Lung (tissue), 12 donors: ENCODE results near the gene DUSP10. TPM values are rescaled to one million over a fixed set of nuclear protein-coding genes. Genes with fewer than 3 reads are reported as not detected.

Experiments
- ATAC-seq: fragments of 200-7000 bp; cut with Tn5 transposase; one replicate; pipeline ENCODE4 v1.9.1; 2020; ENCODE audit warnings: moderate number of reproducible peaks; ENCODE audit not compliant: insufficient read depth, low FRiP score
- DNase-seq, 3 donors: peaks; one replicate each; pipeline ENCODE4 v3.0.0-alpha.2; 2013 to 2017
- H3K27ac ChIP-seq, 2 donors: one replicate each; pipeline ENCODE4 v1.5.1; 2013; ENCODE audit warnings: mild to moderate bottlenecking in 2 of 2, moderate library complexity in 2 of 2, control low read depth in 1 of 2, inconsistent platforms in 1 of 2, low read depth in 1 of 2, low read length in 1 of 2
- H3K27me3 ChIP-seq, 3 donors: one replicate each; pipeline ENCODE4 v1.5.1; 2013; ENCODE audit warnings: low read length in 2 of 3; ENCODE audit not compliant: control insufficient read depth in 3 of 3, insufficient read depth in 3 of 3
- H3K36me3 ChIP-seq, 4 donors: one replicate each; pipeline ENCODE4 v1.5.1; 2013; ENCODE audit warnings: low read length in 4 of 4, mild to moderate bottlenecking in 1 of 4, moderate library complexity in 1 of 4; ENCODE audit not compliant: control insufficient read depth in 4 of 4, insufficient read depth in 4 of 4
- H3K4me1 ChIP-seq, 5 donors: one replicate each; pipeline ENCODE4 v1.5.1; 2013; ENCODE audit warnings: low read length in 5 of 5, mild to moderate bottlenecking in 2 of 5, moderate library complexity in 1 of 5; ENCODE audit not compliant: control insufficient read depth in 5 of 5, insufficient read depth in 5 of 5
- H3K4me3 ChIP-seq: one replicate; pipeline ENCODE4 v1.5.1; 2013; ENCODE audit warnings: mild to moderate bottlenecking, control low read depth, moderate library complexity
- H3K9ac ChIP-seq, 2 donors: one replicate each; pipeline ENCODE4 v1.5.1; 2013; ENCODE audit warnings: low read length in 2 of 2, control low read depth in 1 of 2; ENCODE audit not compliant: insufficient read depth in 1 of 2
- H3K9me3 ChIP-seq, 4 donors: one replicate each; pipeline ENCODE4 v1.5.1; 2013; ENCODE audit warnings: low read length in 3 of 4, mild to moderate bottlenecking in 1 of 4, moderate library complexity in 1 of 4; ENCODE audit not compliant: control insufficient read depth in 4 of 4, insufficient read depth in 3 of 4
- CTCF ChIP-seq: IDR thresholded peaks from 2 replicates; pipeline ENCODE4 v1.5.1; 2012; ENCODE audit warnings: mild to moderate bottlenecking; ENCODE audit errors: control extremely low read depth, extremely low read depth
- WGBS, 2 donors: extraction: QIAGEN DNeasy Blood & Tissue Kit; methylation state at CpG; one replicate each; pipeline ENCODE4 v1.1.7; 2013; 5-methylcytosine and 5-hydroxymethylcytosine counted together
- polyA plus RNA-seq, 2 donors: library from polyadenylated mRNA; stranded (reverse); fragments of 200-250 nt; gene quantifications; one replicate each; pipeline ENCODE4 v1.2.1, GENCODE V29; 2013
- total RNA-seq, 2 donors: library from RNA; depleted of rRNA in 1 of 2; stranded (reverse); fragments of >200 nt in 1 of 2; gene quantifications; one replicate each; pipeline ENCODE4 v1.2.1, GENCODE V29; 2014 to 2021
- donor health status: control.
- donor health status: control.
- donor health status: Bipolar disorder and iron deficiency.
- donor health status: healthy.
- donor health status: DM: yes; HTN: yes; CAD: no.

Gene DUSP10
- total and polyA plus RNA-seq, 4 donors = 5.3 to 17.2 (median 11.5) TPM

DNA sequence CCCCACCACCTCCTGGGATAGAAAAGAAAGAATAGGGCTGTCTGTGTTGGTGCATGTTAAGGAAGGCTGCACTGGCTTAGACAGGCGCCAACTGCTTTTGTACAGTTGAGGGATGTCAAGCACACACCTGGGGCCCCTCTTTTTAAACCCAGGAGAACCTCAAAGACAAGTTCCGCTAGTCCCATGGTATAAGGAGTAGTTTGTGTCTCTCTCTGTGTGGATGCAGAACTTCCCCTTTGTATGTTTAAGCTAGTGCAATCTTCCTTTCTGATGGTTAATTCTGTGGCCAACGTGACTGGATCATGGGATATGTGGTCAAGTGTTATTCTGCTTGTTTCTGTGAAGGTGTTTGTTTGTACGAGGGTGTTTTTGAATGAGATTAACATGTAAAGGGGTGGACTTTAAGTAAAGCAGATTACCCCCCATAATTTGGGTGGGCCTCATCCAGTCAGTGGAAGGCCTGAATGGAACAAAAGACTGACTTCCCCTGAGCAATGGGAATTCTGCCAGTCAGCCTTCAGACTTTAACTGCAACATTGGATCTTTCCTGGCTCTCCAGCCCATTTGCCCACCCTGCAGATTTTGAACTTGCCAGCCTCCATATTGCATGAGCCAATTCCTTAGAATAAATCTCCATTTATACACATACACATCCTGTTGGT is 9.5 kb upstream of the DUSP10 start:
- Histone ChIP-seq H3K4me3 (no peak overlapping the region), H3K4me1 (peaks cover 0 to 8% (median 0%) of the 10 kb centered on the region in 5 donors), H3K9ac (no peak overlapping the region), H3K27me3 (no peaks in the 10 kb centered on the region), H3K27ac (no peak overlapping the region), H3K36me3 (no peaks in the 10 kb centered on the region), H3K9me3 (no peaks in the 10 kb centered on the region)
- TF ChIP-seq CTCF = no peak
- ATAC-seq (no peak), DNase-seq (no peak)
- 50 to 73% methylated on average over 4 of the region's 4 CpGs for WGBS, 2 donors

GRCh38 chr1:221748981-221749380 is 7.1 kb upstream of the DUSP10 start:
- Histone ChIP-seq H3K9me3 (no peaks in the 10 kb centered on the region), H3K27ac (no peak overlapping the region), H3K9ac (no peak overlapping the region), H3K36me3 (no peaks in the 10 kb centered on the region), H3K4me3 (no peak overlapping the region), H3K27me3 (no peaks in the 10 kb centered on the region), H3K4me1 (peaks cover 0 to 8% (median 0%) of the 10 kb centered on the region in 5 donors)
- ATAC-seq (no peak), DNase-seq (no peak)
- 95 to 97% methylated on average over 2 of the region's 2 CpGs for WGBS, 2 donors
- no peak for TF ChIP-seq CTCF

DNA sequence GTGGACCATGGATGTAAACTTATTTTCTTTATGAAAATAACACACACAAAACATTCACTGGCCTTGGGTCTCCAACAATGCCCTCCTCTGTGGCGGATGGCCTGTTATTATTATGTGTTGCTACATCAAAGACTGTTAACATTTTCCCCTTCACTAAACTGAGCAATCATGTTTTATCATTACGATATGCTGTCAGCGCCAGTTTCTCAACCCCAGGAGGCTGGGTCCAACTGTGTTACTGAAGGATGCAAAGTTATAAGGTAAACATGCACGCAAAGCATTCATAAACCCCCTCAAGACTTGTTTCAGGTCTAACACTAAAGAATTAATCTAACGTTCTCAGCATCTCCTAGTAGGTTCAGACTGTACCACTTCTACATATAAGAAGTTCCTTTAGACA is 6.0 kb upstream of the DUSP10 start:
- no peak for TF ChIP-seq CTCF
- no peaks in the 10 kb centered on the region for H3K9me3 ChIP-seq
- H3K36me3 ChIP-seq = no peaks in the 10 kb centered on the region
- no peak overlapping the region for H3K9ac ChIP-seq
- 66 to 87% methylated on average over 5 of the region's 5 CpGs for WGBS, 2 donors
- ATAC-seq (no peak), DNase-seq (peak in 2 of 3 donors; percentile 36 to 60)
- H3K27ac ChIP-seq = no peak overlapping the region
- H3K4me3 ChIP-seq = no peak overlapping the region
- H3K4me1 ChIP-seq = peaks cover 0 to 15% (median 0%) of the 10 kb centered on the region in 5 donors
- no peaks in the 10 kb centered on the region for H3K27me3 ChIP-seq
